Measurements from ENCODE around the gene CX3CL1.

- TF ChIP-seq CTCF (IDR thresholded peaks at IDR 0.05) = no peak
- no peak for TF ChIP-seq POLR2A (IDR thresholded peaks at IDR 0.05)
Observed at GRCh38 chr16:57335366-57335765, 36.9 kb upstream of the CX3CL1 start.

Data from lower leg skin (tissue), 3 donors.